GM21786 (cell line): ENCODE data around the gene LMCD1.
"Not testable (repeated sequence)": the region's sequence is repeated elsewhere in the genome, so short reads cannot be mapped to it uniquely, and the experiment has no call there.

ENCODE experiments used
- ATAC-seq: cut with Tn5 transposase; IDR thresholded peaks from one replicate; pipeline ENCODE4 v1.9.1; 2021; ENCODE audit not compliant: unreplicated experiment

Gene LMCD1

GRCh38 chr3:8579943-8580342 lies 78.3 kb downstream of the LMCD1 start:
- ATAC-seq = no peak

- ATAC-seq = not testable (repeated sequence)
Measured at GRCh38 chr3:8580434-8580833, 78.8 kb downstream of the LMCD1 start.

DNA sequence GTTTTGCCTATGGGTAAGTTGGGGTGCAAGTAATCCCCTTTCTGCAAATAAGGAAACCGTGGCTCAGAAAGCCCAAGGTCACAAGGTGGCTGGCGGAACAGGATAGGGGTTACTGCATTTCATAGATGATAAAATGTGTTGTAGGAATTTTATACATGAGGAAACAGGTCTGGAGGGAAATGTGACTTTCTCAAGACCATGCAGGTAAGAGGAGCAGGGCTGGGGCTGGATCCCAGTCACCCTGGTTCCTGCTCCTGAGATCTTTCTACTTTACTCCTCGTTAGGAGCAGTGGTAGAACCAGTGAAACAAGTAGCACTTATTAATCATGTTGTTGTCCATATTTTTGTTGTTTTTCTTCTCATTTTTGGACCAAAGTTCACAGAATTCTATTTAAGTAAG lies 79.8 kb downstream of the LMCD1 start:
- ATAC-seq = no peak

DNA sequence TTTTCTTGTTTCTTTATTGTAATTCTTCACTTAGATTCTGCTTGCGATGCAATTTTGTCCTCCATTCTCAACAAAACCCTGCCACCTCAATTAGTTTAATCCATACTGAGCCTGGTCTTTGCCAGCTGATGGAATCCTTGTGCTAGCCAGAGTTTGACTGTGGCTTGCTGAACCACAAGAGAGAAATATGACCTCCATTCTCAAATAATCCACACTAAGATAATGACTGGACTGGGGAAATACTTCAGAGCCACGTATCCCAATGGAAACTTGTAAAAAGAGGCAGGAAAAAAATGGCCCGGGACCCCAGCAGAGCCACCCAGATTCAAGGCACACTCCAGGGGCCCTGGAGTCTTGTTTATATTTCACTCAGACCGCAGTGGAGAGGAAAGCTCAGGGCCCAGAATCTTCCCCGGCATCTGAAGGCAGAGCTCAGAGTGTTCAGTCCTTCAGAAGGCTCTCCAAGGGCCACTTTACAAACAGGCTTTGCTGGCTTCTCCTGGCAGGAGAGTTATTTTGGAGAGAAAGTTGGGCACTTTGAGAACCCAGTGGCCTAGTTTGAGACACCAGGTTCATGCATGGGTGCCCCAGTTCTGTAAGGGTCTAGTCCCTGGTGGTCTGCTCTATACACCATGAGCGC lies 80.3 kb downstream of the LMCD1 start:
- no peak for ATAC-seq

DNA sequence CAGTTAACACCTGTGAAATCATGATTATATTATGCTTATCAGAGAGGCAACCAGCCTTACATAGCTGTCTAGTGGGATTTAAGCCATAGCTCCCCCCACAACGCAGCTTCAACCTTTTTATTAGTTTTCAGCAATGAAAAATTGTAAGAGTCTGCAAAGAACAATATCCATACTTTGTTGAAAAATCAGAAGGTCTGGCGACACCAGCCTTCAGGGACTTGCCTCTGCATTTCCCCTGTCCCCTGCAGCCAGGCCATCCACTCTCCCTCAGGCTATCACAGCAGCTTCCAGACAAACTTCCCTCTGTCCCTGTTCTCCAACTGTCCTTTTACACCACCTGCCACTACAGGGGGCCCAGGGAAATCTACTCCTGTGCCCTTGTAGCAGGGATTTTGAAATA lies 83.0 kb downstream of the LMCD1 start:
- no peak for ATAC-seq

- no peak for ATAC-seq
Measured at GRCh38 chr3:8589880-8590556, 88.4 kb downstream of the LMCD1 start.

DNA sequence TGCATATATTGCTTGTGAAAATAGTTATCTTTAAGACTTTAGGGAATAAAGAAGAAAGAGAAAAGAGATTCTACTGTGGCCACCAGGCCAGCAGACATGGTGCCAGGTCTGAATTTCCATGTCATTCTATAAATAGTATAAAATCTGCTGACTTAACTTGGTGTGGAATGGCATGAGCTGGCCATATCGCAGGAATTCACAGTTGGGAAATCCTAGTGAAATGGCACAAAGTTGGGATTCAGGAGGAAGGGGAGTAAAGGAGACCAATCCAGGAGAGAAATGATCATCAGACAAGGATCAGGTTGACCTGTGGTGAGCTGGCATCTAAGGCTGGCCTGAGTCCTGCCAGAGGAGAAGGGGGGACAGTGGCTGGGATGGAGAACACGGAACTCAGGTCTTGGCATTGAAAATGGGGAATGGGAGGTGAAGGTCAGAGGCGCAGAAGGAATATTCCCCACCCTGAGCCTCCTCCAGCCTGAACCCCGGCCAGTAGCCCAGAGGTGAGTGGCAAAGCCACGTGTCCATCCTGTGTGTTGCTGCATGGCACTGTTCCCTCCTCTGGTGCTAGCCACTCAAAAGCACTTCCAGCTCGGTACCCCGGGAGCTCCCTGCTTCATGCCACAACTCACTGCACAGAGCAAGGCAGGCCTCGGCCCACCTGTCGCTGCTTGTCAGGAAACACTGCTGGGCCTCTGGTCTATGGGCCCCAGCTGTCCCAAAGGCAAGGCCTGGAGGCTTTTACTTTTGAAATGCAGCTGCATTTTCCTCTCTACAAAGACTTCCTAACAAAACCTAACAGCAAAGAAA lies 91.6 kb downstream of the LMCD1 start:
- no peak for ATAC-seq

GRCh38 chr3:8595252-8595651 lies 93.6 kb downstream of the LMCD1 start:
- ATAC-seq = no peak

- no peak for ATAC-seq
Measured at GRCh38 chr3:8595695-8596115, 94.1 kb downstream of the LMCD1 start.

DNA sequence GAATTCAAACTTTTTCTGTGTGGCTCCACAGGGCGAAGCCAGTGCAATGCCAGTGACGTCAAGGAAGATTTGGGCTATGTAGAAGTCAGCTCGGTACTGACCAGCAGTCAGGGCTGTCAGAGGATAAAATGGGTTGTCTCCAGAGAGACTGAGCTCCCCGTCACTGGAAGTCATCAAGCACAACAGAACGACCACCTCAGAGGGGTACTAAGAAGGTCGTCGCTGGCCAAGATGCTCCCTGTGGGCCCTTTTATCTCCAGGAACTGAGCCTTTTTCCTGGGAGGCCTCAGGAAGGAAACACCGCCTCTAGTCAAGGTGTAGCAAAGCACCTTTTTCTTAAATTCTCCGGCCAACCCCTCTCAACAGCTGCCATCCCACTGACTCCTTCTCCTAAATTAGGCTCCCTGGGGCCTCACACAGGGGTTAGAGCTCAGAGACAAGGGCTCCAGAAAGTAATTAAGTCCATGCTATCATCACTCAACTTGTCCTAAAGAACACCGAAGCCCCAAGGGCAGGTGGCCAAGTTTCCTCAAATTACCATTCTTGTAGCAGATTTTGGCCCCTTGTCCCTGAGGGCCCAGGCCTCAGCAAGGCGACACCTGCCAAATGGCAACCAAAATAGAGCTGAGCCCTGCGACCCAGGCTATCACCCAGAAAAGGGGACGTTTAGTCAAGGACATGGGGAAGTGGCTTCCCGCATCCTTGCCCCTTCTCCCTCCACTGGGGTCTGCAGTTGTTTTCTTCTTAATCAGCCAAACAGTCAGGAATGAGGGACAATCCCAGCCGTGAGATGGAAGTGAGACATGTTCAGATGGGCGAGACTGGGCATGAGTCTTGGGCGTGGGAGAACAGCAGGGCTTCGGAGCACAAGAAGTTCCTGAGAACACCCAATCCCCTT lies 94.9 kb downstream of the LMCD1 start:
- no peak for ATAC-seq

DNA sequence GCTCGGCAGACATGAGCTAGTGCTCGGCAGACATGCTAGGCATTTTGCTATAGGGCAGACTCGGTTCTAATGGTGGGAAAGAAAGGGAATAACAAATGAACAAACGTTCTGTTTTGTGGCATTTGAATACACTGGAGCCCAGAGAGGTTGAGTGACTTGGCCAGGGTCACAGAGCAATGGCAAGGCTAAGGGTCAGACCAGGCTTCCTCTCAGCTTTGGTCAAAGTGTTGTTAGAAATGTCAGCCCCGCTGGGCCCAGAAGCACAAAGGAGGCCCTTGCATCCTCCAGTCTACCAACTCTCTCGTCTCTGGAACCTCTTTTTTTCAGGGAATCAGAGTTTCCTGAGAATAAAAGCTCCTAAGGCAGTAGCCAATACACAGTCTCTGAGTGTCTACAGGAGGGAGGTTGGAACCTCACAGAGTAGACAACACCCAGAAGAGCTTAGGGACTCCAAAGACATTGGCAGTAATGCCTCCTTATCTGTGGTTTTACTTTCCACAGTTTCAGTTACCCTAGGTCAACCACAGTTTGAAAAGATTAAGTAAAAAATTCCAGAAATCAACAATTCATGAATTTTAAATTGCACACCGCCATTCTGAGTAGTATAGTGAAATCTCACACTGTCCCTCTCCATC lies 95.7 kb downstream of the LMCD1 start:
- ATAC-seq = no peak

DNA sequence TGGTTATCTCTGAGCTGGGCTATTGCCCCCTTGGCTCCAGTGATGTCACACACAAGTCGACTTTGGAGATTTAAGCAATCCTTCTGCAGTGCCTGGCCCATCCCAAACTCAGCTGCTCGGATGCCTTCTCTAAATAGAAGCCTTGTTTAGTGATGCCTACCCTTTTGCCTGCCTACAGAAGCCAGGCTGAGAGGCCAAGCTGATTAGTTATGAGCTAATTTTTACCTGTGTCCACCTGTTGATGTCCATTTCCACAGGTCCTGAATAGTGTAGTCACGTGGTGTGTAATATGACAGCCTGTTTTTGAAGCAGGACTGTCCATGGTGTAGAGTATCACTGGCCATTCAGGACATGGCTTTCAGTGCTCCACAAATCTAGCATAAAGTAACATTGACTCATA lies 97.5 kb downstream of the LMCD1 start:
- no peak for ATAC-seq

DNA sequence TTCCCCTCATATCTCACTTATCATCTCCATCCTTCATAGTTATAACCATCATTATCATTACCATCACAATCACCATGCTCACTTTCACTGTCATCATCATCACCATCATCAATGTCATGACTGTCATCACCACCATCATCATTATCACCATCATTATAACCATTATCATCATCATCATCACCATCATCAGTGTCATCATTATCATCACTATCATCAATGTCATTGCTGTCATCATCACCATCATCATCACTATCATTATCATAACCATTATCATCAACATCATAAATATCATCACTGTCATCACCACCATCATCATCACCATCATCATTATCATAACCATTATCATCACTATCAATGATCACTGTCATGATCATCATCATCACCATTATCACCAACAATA lies 98.8 kb downstream of the LMCD1 start:
- no peak for ATAC-seq

- no peak for ATAC-seq
Measured at GRCh38 chr3:8603115-8603710, 101.6 kb downstream of the LMCD1 start.

- ATAC-seq = no peak
Measured at GRCh38 chr3:8604006-8604405, 102.4 kb downstream of the LMCD1 start.

DNA sequence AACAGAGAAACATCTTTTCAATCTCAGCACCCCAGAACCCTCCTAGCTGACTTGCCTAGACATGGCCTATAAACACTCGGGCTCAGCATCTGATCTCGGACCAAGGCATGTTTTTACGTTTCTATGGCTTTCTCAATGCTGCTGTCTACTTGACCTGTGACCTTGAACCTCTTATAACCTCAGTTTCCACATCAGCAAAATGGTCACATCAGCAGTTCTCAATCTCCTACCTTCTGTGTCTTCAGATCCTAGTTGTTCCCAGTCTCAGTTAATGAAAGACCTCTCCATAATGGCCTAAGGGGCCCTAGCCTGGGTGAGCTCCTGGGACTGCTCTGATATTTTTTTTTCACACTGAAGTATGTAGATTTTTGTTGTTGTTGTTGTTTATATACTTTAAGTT lies 103.4 kb downstream of the LMCD1 start:
- ATAC-seq = no peak

DNA sequence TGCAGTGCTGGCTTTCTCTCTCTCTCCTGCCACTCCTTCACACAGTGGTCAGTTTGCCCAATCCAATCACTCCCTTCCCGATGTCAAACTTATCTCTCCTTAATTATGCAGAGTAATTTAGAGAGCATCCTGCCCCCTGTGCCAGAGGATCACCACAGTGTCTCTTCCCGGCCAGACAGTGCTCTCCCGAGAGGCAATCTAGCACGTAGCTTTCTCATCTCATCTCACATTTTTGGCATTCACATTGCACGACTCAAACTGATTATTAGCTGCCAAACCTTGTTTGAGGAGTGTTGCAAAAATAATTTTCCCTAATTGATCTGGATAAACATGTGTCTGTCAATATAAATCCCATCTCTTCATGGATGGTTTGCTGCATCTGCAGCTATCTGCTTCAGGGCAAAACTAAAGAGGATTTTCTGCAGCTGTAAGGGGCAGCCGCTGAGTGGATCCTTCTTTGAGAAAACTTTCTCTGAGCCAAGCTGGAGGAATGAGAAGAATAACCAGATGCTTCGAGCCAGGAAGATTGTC lies 105.1 kb downstream of the LMCD1 start:
- ATAC-seq = no peak

GRCh38 chr3:8607234-8608040 lies 105.8 kb downstream of the LMCD1 start:
- no peak for ATAC-seq
